H9 (cell line): ENCODE results near the gene CLEC17A. TPM values are rescaled to one million over a fixed set of nuclear protein-coding genes. Genes with fewer than 3 reads are reported as not detected.
"Not testable (repeated sequence)": the region's sequence is repeated elsewhere in the genome, so short reads cannot be mapped to it uniquely, and the experiment has no call there.

Source experiments
- DNase-seq: peaks from one replicate; pipeline ENCODE4 v3.0.0-alpha.2; 2017
- H2AFZ ChIP-seq: one replicate; pipeline ENCODE4 v1.6.1; 2013; ENCODE audit warnings: mild to moderate bottlenecking, low read length, control low read depth, moderate library complexity
- H2AK5ac ChIP-seq: 2 replicates; pipeline ENCODE4 v1.6.1; 2013; ENCODE audit warnings: low read length, control low read depth, mixed read lengths; ENCODE audit not compliant: insufficient read length
- H2BK120ac ChIP-seq: one replicate; pipeline ENCODE4 v1.6.1; 2013; ENCODE audit warnings: low read depth, mild to moderate bottlenecking, low read length, control low read depth, inconsistent platforms; ENCODE audit not compliant: poor library complexity, severe bottlenecking
- H2BK12ac ChIP-seq: 2 replicates; pipeline ENCODE4 v1.6.1; 2013; ENCODE audit warnings: low read length, control low read depth, mixed read lengths, low read depth; ENCODE audit not compliant: insufficient read length
- H2BK15ac ChIP-seq: 2 replicates; pipeline ENCODE4 v1.6.1; 2013; ENCODE audit warnings: low read depth, low read length, control low read depth
- H2BK20ac ChIP-seq: one replicate; pipeline ENCODE4 v1.6.1; 2013; ENCODE audit warnings: low read depth, mild to moderate bottlenecking, low read length, control low read depth, inconsistent platforms; ENCODE audit not compliant: poor library complexity, severe bottlenecking
- H2BK5ac ChIP-seq: 2 replicates; pipeline ENCODE4 v1.6.1; 2013; ENCODE audit warnings: low read length, control low read depth, mixed read lengths; ENCODE audit not compliant: insufficient read length
- H3K14ac ChIP-seq: 2 replicates; pipeline ENCODE4 v1.6.1; 2013; ENCODE audit warnings: low read length, control low read depth; ENCODE audit not compliant: insufficient read depth
- H3K18ac ChIP-seq: 2 replicates; pipeline ENCODE4 v1.6.1; 2013; ENCODE audit warnings: low read depth, mild to moderate bottlenecking, mixed read lengths, low read length, control low read depth; ENCODE audit not compliant: insufficient read length
- H3K23ac ChIP-seq: 2 replicates; pipeline ENCODE4 v1.6.1; 2013; ENCODE audit warnings: low read length, control low read depth, mixed read lengths, low read depth; ENCODE audit not compliant: insufficient read length
- H3K23me2 ChIP-seq: 2 replicates; pipeline ENCODE4 v1.6.1; 2013; ENCODE audit warnings: low read depth, mild to moderate bottlenecking, mixed read lengths, low read length, control low read depth; ENCODE audit not compliant: insufficient read length, poor library complexity, severe bottlenecking
- H3K27ac ChIP-seq: 2 replicates; pipeline ENCODE4 v1.5.1; 2013; ENCODE audit warnings: low read length, control low read depth, mixed read lengths, low read depth; ENCODE audit not compliant: insufficient read length
- H3K27me3 ChIP-seq: 2 replicates; pipeline ENCODE4 v1.6.1; 2013; ENCODE audit warnings: low read length, control low read depth, inconsistent platforms; ENCODE audit not compliant: insufficient read depth
- H3K4ac ChIP-seq: 2 replicates; pipeline ENCODE4 v1.6.1; 2013; ENCODE audit warnings: low read depth, mild to moderate bottlenecking, control low read depth, inconsistent platforms, low read length, moderate library complexity
- H3K4me1 ChIP-seq: 2 replicates; pipeline ENCODE4 v1.6.1; 2013; ENCODE audit warnings: low read length, control low read depth, inconsistent platforms; ENCODE audit not compliant: insufficient read depth
- H3K4me2 ChIP-seq: 2 replicates; pipeline ENCODE4 v1.6.1; 2013; ENCODE audit warnings: low read length, control low read depth, mixed read lengths; ENCODE audit not compliant: insufficient read length, insufficient read depth
- H3K56ac ChIP-seq: 2 replicates; pipeline ENCODE4 v1.6.1; 2013; ENCODE audit warnings: low read depth, mild to moderate bottlenecking, mixed read lengths, low read length, control low read depth; ENCODE audit not compliant: insufficient read length
- H3K79me1 ChIP-seq: 2 replicates; pipeline ENCODE4 v1.6.1; 2013; ENCODE audit warnings: low read depth, mild to moderate bottlenecking, moderate library complexity, low read length, control low read depth, inconsistent platforms; ENCODE audit not compliant: insufficient read depth, poor library complexity, severe bottlenecking
- H3K79me2 ChIP-seq: 2 replicates; pipeline ENCODE4 v1.6.1; 2013; ENCODE audit warnings: low read length, control low read depth, inconsistent platforms; ENCODE audit not compliant: insufficient read depth
- H3K9ac ChIP-seq: 2 replicates; pipeline ENCODE4 v1.6.1; 2013; ENCODE audit warnings: low read length, control low read depth, mixed read lengths; ENCODE audit not compliant: insufficient read length; ENCODE audit errors: extremely low read depth
- H3K9me3 ChIP-seq: one replicate; pipeline ENCODE4 v1.6.1; 2013; ENCODE audit warnings: low read depth, low read length, inconsistent platforms; ENCODE audit not compliant: control insufficient read depth
- H3T11ph ChIP-seq: one replicate; pipeline ENCODE4 v1.6.1; 2013; ENCODE audit warnings: mild to moderate bottlenecking, low read length, control low read depth, inconsistent platforms
- H4K20me1 ChIP-seq: one replicate; pipeline ENCODE4 v1.6.1; 2013; ENCODE audit not compliant: control insufficient read depth, insufficient read length, insufficient read depth
- H4K5ac ChIP-seq: 2 replicates; pipeline ENCODE4 v1.6.1; 2013; ENCODE audit warnings: low read depth, mild to moderate bottlenecking, mixed read lengths, low read length, control low read depth; ENCODE audit not compliant: insufficient read length
- H4K8ac ChIP-seq: replicated peaks from 2 replicates; pipeline ENCODE4 v1.6.1; 2013; ENCODE audit warnings: low read length, control low read depth, mixed read lengths, low read depth; ENCODE audit not compliant: insufficient read length
- H4K91ac ChIP-seq: 2 replicates; pipeline ENCODE4 v1.6.1; 2013; ENCODE audit warnings: low read depth, mild to moderate bottlenecking, moderate library complexity, mixed read lengths, low read length, control low read depth; ENCODE audit not compliant: insufficient read length
- H3K27ac Mint-ChIP-seq, 3 experiments: 2 replicates in 2 of 3; 3 replicates in 1 of 3; pipeline ENCODE4 v1.8.0; 2020 to 2021; ENCODE audit warnings: mixed read lengths in 3 of 3, mild to moderate bottlenecking in 1 of 3, moderate library complexity in 1 of 3
- H3K27me3 Mint-ChIP-seq: 2 replicates; pipeline ENCODE4 v1.8.0; 2021; ENCODE audit warnings: low read depth, mild to moderate bottlenecking, moderate library complexity, mixed read lengths
- H3K36me3 Mint-ChIP-seq, 3 experiments: 2 replicates in 2 of 3; 3 replicates in 1 of 3; pipeline ENCODE4 v1.8.0; 2020 to 2021; ENCODE audit warnings: low read depth in 3 of 3, mixed read lengths in 3 of 3; ENCODE audit not compliant: insufficient read depth in 1 of 3
- H3K4me1 Mint-ChIP-seq, 2 experiments: 2 replicates each; pipeline ENCODE4 v1.8.0; 2020; ENCODE audit warnings: mixed read lengths in 2 of 2
- H3K4me3 Mint-ChIP-seq, 2 experiments: 2 replicates in 1 of 2; 3 replicates in 1 of 2; pipeline ENCODE4 v1.8.0; 2020 to 2021; ENCODE audit warnings: mild to moderate bottlenecking in 2 of 2, mixed read lengths in 2 of 2, moderate library complexity in 1 of 2
- H3K9me3 Mint-ChIP-seq, 2 experiments: 2 replicates in 1 of 2; 3 replicates in 1 of 2; pipeline ENCODE4 v1.8.0; 2020; ENCODE audit warnings: mild to moderate bottlenecking in 2 of 2, mixed read lengths in 2 of 2, moderate library complexity in 1 of 2
- WGBS: extraction: QIAGEN DNeasy Blood & Tissue Kit; methylation state at CpG from one replicate; pipeline ENCODE4 v1.1.7; 2013; ENCODE audit warnings: missing lambda C conversion rate, low lambda C conversion rate, mixed read lengths; ENCODE audit not compliant: insufficient read length; ENCODE audit errors: extremely low coverage; 5-methylcytosine and 5-hydroxymethylcytosine counted together
- total RNA-seq: library from RNA; stranded (reverse); gene quantifications from 2 replicates; pipeline ENCODE4 v1.2.1, GENCODE V29; 2021
- TF ChIP-seq, protein P1 (sequence below): fragments of 200-600 bp; sonication (generic); conservative IDR thresholded peaks from 3 replicates; pipeline ENCODE4 v1.8.0; 2021; ENCODE audit warnings: antibody characterized with exemption, mild to moderate bottlenecking

Gene CLEC17A
- total RNA-seq, 1 experiment from 2014 or later, result not detected

- H3K9me3 Mint-ChIP-seq, result peaks cover 0 to 38% of the 10 kb centered on the region in 2 experiments; a peak in 2 of 5 replicates
- no peak overlapping the region for H2BK20ac ChIP-seq
- no peaks in the 10 kb centered on the region for H3K4me1 Mint-ChIP-seq
These were observed 2.2 kb upstream of the CLEC17A start for GRCh38 chr19:14580623-14581237.

GRCh38 chr19:14584372-14584771, 1.5 kb downstream of the CLEC17A start:
- H2BK5ac ChIP-seq, H4K8ac ChIP-seq, H3K79me1 ChIP-seq, H3K4ac ChIP-seq, H3K9ac ChIP-seq, H4K20me1 ChIP-seq, DNase-seq, H3K4me1 ChIP-seq, H3K23ac ChIP-seq, H3K23me2 ChIP-seq, H3K4me1 Mint-ChIP-seq, H3K27me3 Mint-ChIP-seq, H2AFZ ChIP-seq, H3K14ac ChIP-seq, H3K27ac ChIP-seq, H4K91ac ChIP-seq, H3K27ac Mint-ChIP-seq, H2BK120ac ChIP-seq, H3K4me3 Mint-ChIP-seq, H3K27me3 ChIP-seq, H3K18ac ChIP-seq, H3K79me2 ChIP-seq, H3K56ac ChIP-seq, H3T11ph ChIP-seq, H3K4me2 ChIP-seq, H2AK5ac ChIP-seq, H2BK15ac ChIP-seq, H3K36me3 Mint-ChIP-seq, H4K5ac ChIP-seq, H2BK12ac ChIP-seq, H2BK20ac ChIP-seq, H3K9me3 ChIP-seq: not testable (repeated sequence)
- H3K9me3 Mint-ChIP-seq, result peaks cover 2 to 61% of the 10 kb centered on the region in 2 experiments; a peak in 3 of 5 replicates
- WGBS, result no CpG with 5 or more reads among the region's 5 CpGs

More at GRCh38 chr19:14580623-14581237, 2.2 kb upstream of the CLEC17A start:
- Histone ChIP-seq H3K4me1 (no peaks in the 10 kb centered on the region), H3K23ac (no peak overlapping the region), H4K20me1 (no peaks in the 10 kb centered on the region), H3K23me2 (no peaks in the 10 kb centered on the region), H3T11ph (no peak overlapping the region), H3K9me3 (no peaks in the 10 kb centered on the region), H3K27me3 (no peaks in the 10 kb centered on the region), H3K4me2 (no peak overlapping the region), H3K56ac (no peak overlapping the region), H4K91ac (no peak overlapping the region), H2BK15ac (no peak overlapping the region), H3K4ac (no peak overlapping the region), H4K5ac (no peak overlapping the region), H2BK12ac (no peak overlapping the region), H2AK5ac (no peak overlapping the region), H3K79me1 (no peaks in the 10 kb centered on the region), H3K9ac (no peak overlapping the region), H2BK120ac (no peak overlapping the region), H2BK5ac (no peak overlapping the region), H3K27ac (no peak overlapping the region), H3K18ac (no peak overlapping the region), H3K14ac (no peak overlapping the region), H2AFZ (no peak overlapping the region), H3K79me2 (no peaks in the 10 kb centered on the region), H4K8ac (no peak overlapping the region)
- no peak overlapping the region for H3K27ac Mint-ChIP-seq
- no peak for DNase-seq
- no peaks in the 10 kb centered on the region for H3K36me3 Mint-ChIP-seq
- H3K4me3 Mint-ChIP-seq, result no peak overlapping the region
- no peaks in the 10 kb centered on the region for H3K27me3 Mint-ChIP-seq
- no CpG with 5 or more reads among the region's 6 CpGs for WGBS
- TF ChIP-seq, protein P1, sequence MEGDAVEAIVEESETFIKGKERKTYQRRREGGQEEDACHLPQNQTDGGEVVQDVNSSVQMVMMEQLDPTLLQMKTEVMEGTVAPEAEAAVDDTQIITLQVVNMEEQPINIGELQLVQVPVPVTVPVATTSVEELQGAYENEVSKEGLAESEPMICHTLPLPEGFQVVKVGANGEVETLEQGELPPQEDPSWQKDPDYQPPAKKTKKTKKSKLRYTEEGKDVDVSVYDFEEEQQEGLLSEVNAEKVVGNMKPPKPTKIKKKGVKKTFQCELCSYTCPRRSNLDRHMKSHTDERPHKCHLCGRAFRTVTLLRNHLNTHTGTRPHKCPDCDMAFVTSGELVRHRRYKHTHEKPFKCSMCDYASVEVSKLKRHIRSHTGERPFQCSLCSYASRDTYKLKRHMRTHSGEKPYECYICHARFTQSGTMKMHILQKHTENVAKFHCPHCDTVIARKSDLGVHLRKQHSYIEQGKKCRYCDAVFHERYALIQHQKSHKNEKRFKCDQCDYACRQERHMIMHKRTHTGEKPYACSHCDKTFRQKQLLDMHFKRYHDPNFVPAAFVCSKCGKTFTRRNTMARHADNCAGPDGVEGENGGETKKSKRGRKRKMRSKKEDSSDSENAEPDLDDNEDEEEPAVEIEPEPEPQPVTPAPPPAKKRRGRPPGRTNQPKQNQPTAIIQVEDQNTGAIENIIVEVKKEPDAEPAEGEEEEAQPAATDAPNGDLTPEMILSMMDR, result peak; percentile 21; the same call in 2 of the 3 replicates
